K562 (cell line): ENCODE results near the gene S100A2. TPM values are rescaled to one million over a fixed set of nuclear protein-coding genes. Genes with fewer than 3 reads are reported as not detected.

Experiments
- ATAC-seq: fragments of 200-7000 bp; cut with Tn5 transposase; 3 replicates; pipeline ENCODE4 v1.9.1; 2020; ENCODE audit warnings: moderate library complexity
- BruUV-seq: library from RNA; stranded (reverse); fragments of 400-500 nt; replicated peaks from 2 replicates; lab custom pipeline; 2021; lab: Mats Ljungman, UMichigan
- CTCF ChIA-PET: fragments of 300-600 bp; formaldehyde crosslinking; extraction: SDS; loops from one replicate; lab custom pipeline; 2021; ENCODE audit warnings: low intra/inter-chr PET ratio; lab: Yijun Ruan, JAX
- POLR2A ChIA-PET: fragments of 300-600, 350-650 bp; sonication (Branson Sonifier 250); formaldehyde crosslinking; extraction: SDS; loops from one replicate; lab custom pipeline; 2021; ENCODE audit warnings: antibody characterized with exemption, inconsistent platforms; lab: Yijun Ruan, JAX
- DNase-seq, 4 experiments: peaks; one replicate each; pipeline versions ENCODE4 v3.0.0 to v3.0.0-alpha.2; 2011 to 2018; ENCODE audit warnings: low spot score in 3 of 4, mixed read lengths in 3 of 4; ENCODE audit errors: extremely low read depth in 1 of 4
- FAIRE-seq: peaks from 2 replicates; lab custom pipeline; 2011; peaks lifted over from hg19 to GRCh38; lab: Jason Lieb, UNC
- H2AFZ ChIP-seq: 2 replicates; pipeline ENCODE4 v1.6.0; 2011; ENCODE audit warnings: low read depth, low read length, control low read depth, inconsistent platforms
- H3K27ac ChIP-seq: fragments of 200-600 bp; 3 replicates; pipeline ENCODE4 v1.8.0; 2011; ENCODE audit warnings: low read depth, mild to moderate bottlenecking, control low read depth, inconsistent platforms, low read length, moderate library complexity, mixed read lengths; ENCODE audit errors: extremely low read depth
- H3K27me3 ChIP-seq, 2 experiments: fragments of 300-600 bp in 1 of 2; 2 replicates in 1 of 2; 3 replicates in 1 of 2; pipeline versions ENCODE4 v1.6.0 to v1.8.0; 2011; ENCODE audit warnings: inconsistent platforms in 2 of 2, low read length in 2 of 2, mild to moderate bottlenecking in 1 of 2, mixed read lengths in 1 of 2, moderate library complexity in 1 of 2; ENCODE audit not compliant: control insufficient read depth in 2 of 2, insufficient read depth in 2 of 2
- H3K36me3 ChIP-seq: fragments of 300-600 bp; 3 replicates; pipeline ENCODE4 v1.8.0; 2011; ENCODE audit warnings: mild to moderate bottlenecking, low read length, inconsistent platforms; ENCODE audit not compliant: control insufficient read depth, insufficient read depth
- H3K4me1 ChIP-seq, 2 experiments: fragments of 200-600 bp in 1 of 2; replicated peaks in 1 of 2; 2 replicates in 1 of 2; 3 replicates in 1 of 2; pipeline versions ENCODE4 v1.5.1 to v1.8.0; 2011; ENCODE audit warnings: inconsistent platforms in 2 of 2, low read length in 2 of 2, mild to moderate bottlenecking in 1 of 2, mixed read lengths in 1 of 2, moderate library complexity in 1 of 2; ENCODE audit not compliant: control insufficient read depth in 2 of 2, insufficient read depth in 2 of 2
- H3K4me2 ChIP-seq: 2 replicates; pipeline ENCODE4 v1.6.1; 2011; ENCODE audit warnings: low read length, control low read depth, inconsistent platforms, mixed read lengths; ENCODE audit not compliant: insufficient read depth
- H3K4me3 ChIP-seq: fragments of 200-600 bp; sonication (generic), shearing (Covaris generic); 2 replicates; pipeline ENCODE4 v1.5.1; 2016; ENCODE audit warnings: control low read depth, inconsistent platforms
- H3K79me2 ChIP-seq: fragments of 200-600 bp; 3 replicates; pipeline ENCODE4 v1.8.0; 2011; ENCODE audit warnings: low read length, inconsistent platforms; ENCODE audit not compliant: control insufficient read depth, insufficient read depth
- H3K9ac ChIP-seq, 2 experiments: 2 replicates each; pipeline versions ENCODE4 v1.6.0 to v1.6.1; 2011; ENCODE audit warnings: low read depth in 2 of 2, low read length in 2 of 2, control low read depth in 1 of 2, inconsistent platforms in 1 of 2, mild to moderate bottlenecking in 1 of 2, mixed read lengths in 1 of 2; ENCODE audit not compliant: insufficient read depth in 1 of 2
- H3K9me1 ChIP-seq: one replicate; pipeline ENCODE4 v1.6.0; 2011; ENCODE audit warnings: inconsistent platforms, mild to moderate bottlenecking, low read length, moderate library complexity; ENCODE audit not compliant: control insufficient read depth, insufficient read depth
- H3K9me3 ChIP-seq: replicated peaks from 2 replicates; pipeline ENCODE4 v1.5.1; 2011; ENCODE audit warnings: low read depth, low read length, inconsistent platforms; ENCODE audit not compliant: control insufficient read depth, insufficient read depth
- H4K20me1 ChIP-seq: replicated peaks from 2 replicates; pipeline ENCODE4 v1.6.1; 2011; ENCODE audit warnings: low read length, inconsistent platforms, mixed read lengths; ENCODE audit not compliant: control insufficient read depth, insufficient read depth
- CAMTA2 ChIP-seq: fragments of 250-450 bp; sonication (Bioruptor Pico); conservative IDR thresholded peaks from 2 replicates; pipeline ENCODE4 v1.5.1; 2022
- CBX1 ChIP-seq: sonication (generic); IDR thresholded peaks from 2 replicates; pipeline ENCODE4 v1.6.1; 2016; ENCODE audit warnings: antibody characterized with exemption, low read depth, mild to moderate bottlenecking
- CEBPG ChIP-seq, 3 experiments: fragments of 200-800 bp in 1 of 3; sonication (Bioruptor generic) in 1 of 3; sonication (generic) in 1 of 3; formaldehyde crosslinking in 1 of 3; IDR thresholded peaks in 2 of 3; conservative IDR thresholded peaks in 1 of 3; 2 replicates each; pipeline versions ENCODE4 v1.6.1 to v1.8.0; 2016 to 2022; ENCODE audit warnings: missing compliant biosample characterization in 2 of 3, missing genetic modification characterization in 2 of 3, mild to moderate bottlenecking in 1 of 3, missing genetic modification reagents in 1 of 3
- ELF4 ChIP-seq: fragments of 450-650 bp; formaldehyde crosslinking; IDR thresholded peaks from 2 replicates; pipeline ENCODE4 v1.4.0; 2022; ENCODE audit warnings: missing genetic modification characterization
- ETS2 ChIP-seq: IDR thresholded peaks from 2 replicates; pipeline ENCODE4 v1.6.1; 2016; ENCODE audit warnings: borderline replicate concordance, missing genetic modification characterization, mild to moderate bottlenecking, moderate library complexity, missing compliant biosample characterization; ENCODE audit not compliant: poor library complexity, severe bottlenecking
- HDAC2 ChIP-seq: fragments of 450-650 bp; IDR thresholded peaks from 2 replicates; pipeline ENCODE4 v1.6.1; 2016; ENCODE audit warnings: mild to moderate bottlenecking
- HNRNPK ChIP-seq: fragments of 200-400 bp; formaldehyde crosslinking; IDR thresholded peaks from one replicate; pipeline ENCODE4 v1.6.1; 2018; ENCODE audit warnings: mild to moderate bottlenecking, low read depth, low read length; ENCODE audit not compliant: poor library complexity, severe bottlenecking
- JUNB ChIP-seq: fragments of 450-650 bp; formaldehyde crosslinking; conservative IDR thresholded peaks from 2 replicates; pipeline ENCODE4 v1.4.0; 2020; ENCODE audit warnings: mild to moderate bottlenecking
- KLF13 ChIP-seq: fragments of 450-650 bp; IDR thresholded peaks from 2 replicates; pipeline ENCODE4 v1.6.1; 2016; ENCODE audit warnings: missing genetic modification characterization, low read depth, mild to moderate bottlenecking, missing compliant biosample characterization, moderate library complexity, borderline replicate concordance
- MEF2D ChIP-seq: conservative IDR thresholded peaks from 2 replicates; pipeline ENCODE4 v1.6.1; 2016; ENCODE audit warnings: low read depth, missing genetic modification characterization, missing compliant biosample characterization
- MYBL2 ChIP-seq, 2 experiments: fragments of 450-650 bp in 1 of 2; sonication (generic) in 1 of 2; formaldehyde crosslinking in 1 of 2; IDR thresholded peaks; 2 replicates each; pipeline versions ENCODE4 v1.6.1 to v1.8.1; 2017 to 2022; ENCODE audit warnings: borderline replicate concordance in 1 of 2, inconsistent platforms in 1 of 2, low read depth in 1 of 2, mild to moderate bottlenecking in 1 of 2, missing genetic modification reagents in 1 of 2, moderate library complexity in 1 of 2
- OTX1 ChIP-seq: fragments of 450-650 bp; formaldehyde crosslinking; IDR thresholded peaks from 2 replicates; pipeline ENCODE4 v1.4.0; 2022; ENCODE audit warnings: mild to moderate bottlenecking
- POLR3G ChIP-seq: IDR thresholded peaks from 2 replicates; pipeline ENCODE4 v1.6.1; 2011; ENCODE audit not compliant: insufficient read length, insufficient replicate concordance; ENCODE audit errors: extremely low read depth
- POU5F1 ChIP-seq: fragments of 150-350 bp; IDR thresholded peaks from 2 replicates; pipeline ENCODE4 v1.6.1; 2014; ENCODE audit warnings: borderline replicate concordance, low read length, low read depth, mild to moderate bottlenecking; ENCODE audit not compliant: partially characterized antibody
- SMARCA4 ChIP-seq: fragments of 450-650 bp; IDR thresholded peaks from 2 replicates; pipeline ENCODE4 v1.6.1; 2016
- YY1 ChIP-seq, 3 experiments: IDR thresholded peaks; 2 replicates each; pipeline ENCODE4 v1.6.1; 2011; ENCODE audit warnings: low read length in 2 of 3, mild to moderate bottlenecking in 2 of 3, moderate library complexity in 2 of 3, borderline replicate concordance in 1 of 3, control low read depth in 1 of 3, low read depth in 1 of 3; ENCODE audit not compliant: insufficient read depth in 3 of 3, insufficient replicate concordance in 2 of 3, control insufficient read depth in 1 of 3, insufficient read length in 1 of 3; ENCODE audit errors: extremely low read depth in 1 of 3
- ZNF143 ChIP-seq: sonication (generic); formaldehyde crosslinking; IDR thresholded peaks from 2 replicates; pipeline ENCODE4 v1.9.0; 2022; ENCODE audit warnings: mild to moderate bottlenecking, missing genetic modification reagents
- ZNF232 ChIP-seq: sonication (generic); formaldehyde crosslinking; IDR thresholded peaks from 2 replicates; pipeline ENCODE4 v1.8.0; 2022; ENCODE audit warnings: mild to moderate bottlenecking, missing genetic modification reagents
- ZSCAN29 ChIP-seq: fragments of 450-650 bp; IDR thresholded peaks from 2 replicates; pipeline ENCODE4 v1.6.1; 2017
- in situ Hi-C: fragments of 300-500 bp; cut with MboI; formaldehyde crosslinking; loops from 4 replicates; pipeline ENCODE4 v1.15.0; 2018; ENCODE audit warnings: inconsistent platforms, mixed read lengths
- intact Hi-C: fragments of 100-400 bp; cut with micrococcal nuclease; formaldehyde crosslinking; loops from 2 replicates; pipeline ENCODE4 v1.14.2; 2022
- polyA plus RNA-seq, 8 experiments: library from polyadenylated mRNA; depleted of rRNA in 4 of 8; stranded (reverse) in 5 of 8; unstranded in 3 of 8; fragments of >200 nt; fragmentation: Nextera tagmentation in 2 of 8; fragmentation: Illumina TruSeq in 1 of 8; extraction: Ambion mirVana in 2 of 8; extraction: Trizol in 1 of 8; gene quantifications; 2 replicates each; pipeline versions ENCODE4 v1.2.1 to v1.2.3, GENCODE V29; 2011 to 2014; ENCODE audit warnings: inconsistent platforms in 1 of 8, missing spikeins in 1 of 8
- total RNA-seq, 7 experiments: library from RNA; depleted of rRNA in 6 of 7; stranded (reverse); fragments of >200 nt in 6 of 7; fragmentation: Illumina TruSeq in 2 of 7; extraction: Trizol in 2 of 7; gene quantifications; 2 replicates each; pipeline versions ENCODE4 v1.2.1 to v1.2.3, GENCODE V29; 2011 to 2021; ENCODE audit warnings: low replicate concordance in 1 of 7
- TF ChIP-seq, protein P1 (sequence below): sonication (generic); formaldehyde crosslinking; IDR thresholded peaks from 2 replicates; pipeline ENCODE4 v1.8.0; 2022; ENCODE audit warnings: mild to moderate bottlenecking, missing genetic modification reagents, borderline replicate concordance

Gene S100A2
- total and polyA plus RNA-seq, 9 of the 15 experiments (the other 6 are each of a cell fraction or from before 2014, with no cell fraction given) = 0.28 to 0.65 (median 0.44) TPM; not detected in 4

DNA sequence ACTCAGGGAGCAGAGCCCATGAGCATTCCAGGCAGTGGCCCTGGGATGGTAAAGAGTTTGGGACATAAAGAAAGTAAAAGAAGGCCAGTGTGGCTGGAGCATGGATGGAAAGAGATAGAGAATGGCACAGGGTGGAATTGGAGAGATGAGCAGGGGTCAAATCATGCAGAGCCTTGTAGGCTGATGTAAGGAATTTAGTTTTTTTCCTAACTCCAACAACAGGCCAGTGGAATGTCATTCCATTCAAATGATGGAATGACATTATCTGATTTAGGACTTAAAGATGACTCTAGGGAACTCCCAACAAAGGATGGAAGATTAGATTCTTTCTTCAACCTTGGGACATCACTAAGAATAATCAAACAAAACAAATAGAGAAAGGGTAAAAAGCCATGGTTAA, 12.8 kb upstream of the S100A2 start:
- H3K9me1 ChIP-seq = no peaks in the 10 kb centered on the region
- FAIRE-seq = no peak
- no peak overlapping the region for H3K27ac ChIP-seq
- H3K27me3 ChIP-seq = no peaks in the 10 kb centered on the region
- TF ChIP-seq, protein P1, sequence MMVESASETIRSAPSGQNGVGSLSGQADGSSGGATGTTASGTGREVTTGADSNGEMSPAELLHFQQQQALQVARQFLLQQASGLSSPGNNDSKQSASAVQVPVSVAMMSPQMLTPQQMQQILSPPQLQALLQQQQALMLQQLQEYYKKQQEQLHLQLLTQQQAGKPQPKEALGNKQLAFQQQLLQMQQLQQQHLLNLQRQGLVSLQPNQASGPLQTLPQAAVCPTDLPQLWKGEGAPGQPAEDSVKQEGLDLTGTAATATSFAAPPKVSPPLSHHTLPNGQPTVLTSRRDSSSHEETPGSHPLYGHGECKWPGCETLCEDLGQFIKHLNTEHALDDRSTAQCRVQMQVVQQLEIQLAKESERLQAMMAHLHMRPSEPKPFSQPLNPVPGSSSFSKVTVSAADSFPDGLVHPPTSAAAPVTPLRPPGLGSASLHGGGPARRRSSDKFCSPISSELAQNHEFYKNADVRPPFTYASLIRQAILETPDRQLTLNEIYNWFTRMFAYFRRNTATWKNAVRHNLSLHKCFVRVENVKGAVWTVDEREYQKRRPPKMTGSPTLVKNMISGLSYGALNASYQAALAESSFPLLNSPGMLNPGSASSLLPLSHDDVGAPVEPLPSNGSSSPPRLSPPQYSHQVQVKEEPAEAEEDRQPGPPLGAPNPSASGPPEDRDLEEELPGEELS (CRISPR knock-in tag) = no peak
- TF ChIP-seq MYBL2 (IDR thresholded peaks at IDR 0.05; ENCODE audit: low read depth) (no peak), MYBL2 (CRISPR knock-in tag; IDR thresholded peaks at IDR 0.05; ENCODE audit: borderline replicate concordance) (no peak), HDAC2 (no peak), SMARCA4 (no peak), ZSCAN29 (no peak), KLF13 (tag) (no peak), CAMTA2 (no peak), ELF4 (CRISPR knock-in tag) (no peak), POU5F1 (no peak), HNRNPK (no peak), YY1 (IDR thresholded peaks at IDR 0.05; ENCODE audit: borderline replicate concordance in 1 of 3, control insufficient read depth in 1 of 3, extremely low read depth in 1 of 3, insufficient read depth in 3 of 3, insufficient read length in 1 of 3, insufficient replicate concordance in 2 of 3, low read depth in 1 of 3, low read length in 2 of 3) (no peak), OTX1 (no peak), ZNF232 (CRISPR knock-in tag) (no peak), CBX1 (no peak), ETS2 (tag) (no peak), MEF2D (tag) (no peak), CEBPG (CRISPR knock-in tag; IDR thresholded peaks at IDR 0.05) (no peak), CEBPG (tag; conservative IDR thresholded peaks at IDR 0.05 in 1 of 2, IDR thresholded peaks at IDR 0.05 in 1 of 2) (no peak), JUNB (CRISPR knock-in tag) (no peak), ZNF143 (no peak), POLR3G (no peak)
- H3K4me2 ChIP-seq = no peak overlapping the region
- H3K9ac ChIP-seq = no peak overlapping the region
- H3K4me1 ChIP-seq = peaks cover 0 to 5% of the 10 kb centered on the region in 2 experiments; a peak in 2 of 5 replicates
- H3K4me3 ChIP-seq = no peak overlapping the region
- in situ Hi-C loops = no loop called here
- intact Hi-C loops = no loop called here
- H3K36me3 ChIP-seq = no peaks in the 10 kb centered on the region
- DNase-seq = no peak
- ATAC-seq = no peak
- H3K79me2 ChIP-seq = no peaks in the 10 kb centered on the region
- H4K20me1 ChIP-seq = no peaks in the 10 kb centered on the region
- POLR2A ChIA-PET = interaction anchor here (0.6 to 1.1 kb wide), 3 partner anchors 15 to 52 kb away, joined by 3 read pairs; no protein-coding TSS in a partner anchor
- H2AFZ ChIP-seq = no peak overlapping the region
- BruUV-seq = no TSS peak
- no peaks in the 10 kb centered on the region for H3K9me3 ChIP-seq
- CTCF ChIA-PET = no interaction called here
